HepG2 (cell line): ENCODE measurements around the gene SMCHD1. TPM values are rescaled to one million over a fixed set of nuclear protein-coding genes. Genes with fewer than 3 reads are reported as not detected.

ENCODE experiments used
- ARID2 ChIP-seq: sonication (generic); formaldehyde crosslinking; IDR thresholded peaks from 2 replicates; pipeline ENCODE4 v1.8.1; 2022; ENCODE audit warnings: mild to moderate bottlenecking, missing genetic modification reagents, borderline replicate concordance
- ATF1 ChIP-seq: IDR thresholded peaks from 2 replicates; pipeline ENCODE4 v1.6.1; 2016; ENCODE audit warnings: mild to moderate bottlenecking, control low read depth
- KLF6 ChIP-seq: IDR thresholded peaks from 2 replicates; pipeline ENCODE4 v1.8.0; 2016; ENCODE audit warnings: missing biosample characterization, missing genetic modification reagents
- PCBP2 ChIP-seq: fragments of 200-400 bp; formaldehyde crosslinking; optimal IDR thresholded peaks from 2 replicates; pipeline ENCODE3; 2018; ENCODE audit warnings: low read length, low read depth; ENCODE audit not compliant: poor library complexity, severe bottlenecking
- PITX1 ChIP-seq: sonication (generic); formaldehyde crosslinking; IDR thresholded peaks from 2 replicates; pipeline ENCODE4 v1.5.1; 2020; ENCODE audit warnings: mild to moderate bottlenecking, missing genetic modification reagents
- RARG ChIP-seq: sonication (generic); formaldehyde crosslinking; IDR thresholded peaks from 2 replicates; pipeline ENCODE4 v1.4.0; 2020; ENCODE audit warnings: low read depth, mild to moderate bottlenecking, missing genetic modification reagents
- RORA ChIP-seq: sonication (generic); formaldehyde crosslinking; IDR thresholded peaks from 2 replicates; pipeline ENCODE4 v1.5.0; 2020; ENCODE audit warnings: mild to moderate bottlenecking, missing genetic modification reagents, moderate library complexity
- SCMH1 ChIP-seq: sonication (generic); formaldehyde crosslinking; IDR thresholded peaks from 2 replicates; pipeline ENCODE4 v1.9.0; 2021; ENCODE audit warnings: missing genetic modification reagents, mild to moderate bottlenecking, borderline replicate concordance
- SP2 ChIP-seq: sonication (generic); formaldehyde crosslinking; IDR thresholded peaks from 2 replicates; pipeline ENCODE4 v1.5.1; 2020; ENCODE audit warnings: mild to moderate bottlenecking, missing genetic modification reagents
- ZNF101 ChIP-seq: sonication (generic); formaldehyde crosslinking; IDR thresholded peaks from 2 replicates; pipeline ENCODE4 v1.4.0; 2020; ENCODE audit warnings: mild to moderate bottlenecking, low read depth, missing genetic modification reagents, borderline replicate concordance
- ZNF33A ChIP-seq: sonication (generic); formaldehyde crosslinking; IDR thresholded peaks from 2 replicates; pipeline ENCODE4 v1.5.1; 2020; ENCODE audit warnings: missing genetic modification reagents, mild to moderate bottlenecking, moderate library complexity, borderline replicate concordance
- ZNF44 ChIP-seq: sonication (generic); formaldehyde crosslinking; IDR thresholded peaks from 2 replicates; pipeline ENCODE4 v1.5.1; 2020; ENCODE audit warnings: mild to moderate bottlenecking, missing genetic modification reagents
- ZNF773 ChIP-seq: sonication (generic); formaldehyde crosslinking; IDR thresholded peaks from 2 replicates; pipeline ENCODE4 v1.4.0; 2020; ENCODE audit warnings: missing genetic modification reagents, borderline replicate concordance
- ZNF788 ChIP-seq: sonication (generic); formaldehyde crosslinking; IDR thresholded peaks from 2 replicates; pipeline ENCODE4 v1.5.0; 2020; ENCODE audit warnings: mild to moderate bottlenecking, missing genetic modification reagents, borderline replicate concordance
- polyA plus RNA-seq, 8 experiments: library from polyadenylated mRNA; depleted of rRNA in 3 of 8; stranded (reverse) in 7 of 8; unstranded in 1 of 8; fragments of >200 nt; fragmentation: Illumina TruSeq in 4 of 8; extraction: Trizol in 4 of 8; gene quantifications; 2 replicates each; pipeline versions ENCODE4 v1.2.1 to v1.2.3, GENCODE V29; 2011 to 2016; ENCODE audit warnings: low read depth in 4 of 8, missing spikeins in 1 of 8, mixed read lengths in 1 of 8; ENCODE audit not compliant: insufficient read depth in 1 of 8
- total RNA-seq, 5 experiments: library from RNA; depleted of rRNA; stranded (reverse); fragments of >200 nt; fragmentation: Illumina TruSeq; extraction: Trizol; gene quantifications; 2 replicates each; pipeline ENCODE4 v1.2.3, GENCODE V29; 2016; ENCODE audit warnings: low read depth in 1 of 5
- TF ChIP-seq, protein P1 (sequence below): sonication (generic); formaldehyde crosslinking; IDR thresholded peaks from 2 replicates; pipeline ENCODE4 v1.8.0; 2023; ENCODE audit warnings: mild to moderate bottlenecking, missing genetic modification reagents
- TF ChIP-seq, protein P2 (sequence below): sonication (generic); formaldehyde crosslinking; IDR thresholded peaks from 2 replicates; pipeline ENCODE4 v1.8.0; 2022; ENCODE audit warnings: mild to moderate bottlenecking, missing genetic modification reagents, moderate library complexity
- TF ChIP-seq, protein P3 (sequence below), 2 experiments: fragments of 450-650 bp in 1 of 2; sonication (generic) in 1 of 2; formaldehyde crosslinking in 1 of 2; IDR thresholded peaks; 2 replicates each; pipeline versions ENCODE4 v1.6.1 to v1.8.0; 2016 to 2022; ENCODE audit warnings: antibody characterized with exemption in 1 of 2, mild to moderate bottlenecking in 1 of 2, missing genetic modification reagents in 1 of 2
- TF ChIP-seq, protein P4 (sequence below): sonication (generic); formaldehyde crosslinking; IDR thresholded peaks from 2 replicates; pipeline ENCODE4 v1.4.0; 2020; ENCODE audit warnings: missing genetic modification reagents

The SMCHD1 gene
- total and polyA plus RNA-seq, 2 of the 13 experiments (the other 11 are each of a cell fraction or from before 2014, with no cell fraction given) = 21.4 to 93.6 TPM

DNA sequence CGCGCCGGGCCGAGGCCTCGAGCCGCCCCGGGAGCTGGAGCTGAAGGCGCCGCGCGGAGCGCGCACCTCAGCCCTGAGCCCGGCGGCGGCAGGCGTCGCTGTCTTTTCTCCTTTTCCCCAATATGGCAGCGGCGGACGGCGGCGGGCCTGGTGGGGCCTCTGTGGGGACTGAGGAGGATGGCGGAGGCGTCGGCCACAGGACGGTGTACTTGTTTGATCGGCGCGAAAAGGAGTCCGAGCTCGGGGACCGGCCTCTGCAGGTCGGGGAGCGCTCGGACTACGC is 369 bp downstream of the SMCHD1 start (continued):
- TF ChIP-seq, protein P1, sequence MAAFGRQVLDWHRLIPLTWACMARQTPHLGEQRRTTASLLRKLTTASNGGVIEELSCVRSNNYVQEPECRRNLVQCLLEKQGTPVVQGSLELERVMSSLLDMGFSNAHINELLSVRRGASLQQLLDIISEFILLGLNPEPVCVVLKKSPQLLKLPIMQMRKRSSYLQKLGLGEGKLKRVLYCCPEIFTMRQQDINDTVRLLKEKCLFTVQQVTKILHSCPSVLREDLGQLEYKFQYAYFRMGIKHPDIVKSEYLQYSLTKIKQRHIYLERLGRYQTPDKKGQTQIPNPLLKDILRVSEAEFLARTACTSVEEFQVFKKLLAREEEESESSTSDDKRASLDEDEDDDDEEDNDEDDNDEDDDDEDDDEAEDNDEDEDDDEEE (CRISPR knock-in tag) = no peak
- TF ChIP-seq RARG (CRISPR knock-in tag) = no peak
- no peak for TF ChIP-seq ATF1 (CRISPR knock-in tag)
- no peak for TF ChIP-seq ZNF33A
- TF ChIP-seq, protein P2, sequence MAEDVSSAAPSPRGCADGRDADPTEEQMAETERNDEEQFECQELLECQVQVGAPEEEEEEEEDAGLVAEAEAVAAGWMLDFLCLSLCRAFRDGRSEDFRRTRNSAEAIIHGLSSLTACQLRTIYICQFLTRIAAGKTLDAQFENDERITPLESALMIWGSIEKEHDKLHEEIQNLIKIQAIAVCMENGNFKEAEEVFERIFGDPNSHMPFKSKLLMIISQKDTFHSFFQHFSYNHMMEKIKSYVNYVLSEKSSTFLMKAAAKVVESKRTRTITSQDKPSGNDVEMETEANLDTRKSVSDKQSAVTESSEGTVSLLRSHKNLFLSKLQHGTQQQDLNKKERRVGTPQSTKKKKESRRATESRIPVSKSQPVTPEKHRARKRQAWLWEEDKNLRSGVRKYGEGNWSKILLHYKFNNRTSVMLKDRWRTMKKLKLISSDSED (CRISPR knock-in tag) = no peak
- TF ChIP-seq, protein P3, sequence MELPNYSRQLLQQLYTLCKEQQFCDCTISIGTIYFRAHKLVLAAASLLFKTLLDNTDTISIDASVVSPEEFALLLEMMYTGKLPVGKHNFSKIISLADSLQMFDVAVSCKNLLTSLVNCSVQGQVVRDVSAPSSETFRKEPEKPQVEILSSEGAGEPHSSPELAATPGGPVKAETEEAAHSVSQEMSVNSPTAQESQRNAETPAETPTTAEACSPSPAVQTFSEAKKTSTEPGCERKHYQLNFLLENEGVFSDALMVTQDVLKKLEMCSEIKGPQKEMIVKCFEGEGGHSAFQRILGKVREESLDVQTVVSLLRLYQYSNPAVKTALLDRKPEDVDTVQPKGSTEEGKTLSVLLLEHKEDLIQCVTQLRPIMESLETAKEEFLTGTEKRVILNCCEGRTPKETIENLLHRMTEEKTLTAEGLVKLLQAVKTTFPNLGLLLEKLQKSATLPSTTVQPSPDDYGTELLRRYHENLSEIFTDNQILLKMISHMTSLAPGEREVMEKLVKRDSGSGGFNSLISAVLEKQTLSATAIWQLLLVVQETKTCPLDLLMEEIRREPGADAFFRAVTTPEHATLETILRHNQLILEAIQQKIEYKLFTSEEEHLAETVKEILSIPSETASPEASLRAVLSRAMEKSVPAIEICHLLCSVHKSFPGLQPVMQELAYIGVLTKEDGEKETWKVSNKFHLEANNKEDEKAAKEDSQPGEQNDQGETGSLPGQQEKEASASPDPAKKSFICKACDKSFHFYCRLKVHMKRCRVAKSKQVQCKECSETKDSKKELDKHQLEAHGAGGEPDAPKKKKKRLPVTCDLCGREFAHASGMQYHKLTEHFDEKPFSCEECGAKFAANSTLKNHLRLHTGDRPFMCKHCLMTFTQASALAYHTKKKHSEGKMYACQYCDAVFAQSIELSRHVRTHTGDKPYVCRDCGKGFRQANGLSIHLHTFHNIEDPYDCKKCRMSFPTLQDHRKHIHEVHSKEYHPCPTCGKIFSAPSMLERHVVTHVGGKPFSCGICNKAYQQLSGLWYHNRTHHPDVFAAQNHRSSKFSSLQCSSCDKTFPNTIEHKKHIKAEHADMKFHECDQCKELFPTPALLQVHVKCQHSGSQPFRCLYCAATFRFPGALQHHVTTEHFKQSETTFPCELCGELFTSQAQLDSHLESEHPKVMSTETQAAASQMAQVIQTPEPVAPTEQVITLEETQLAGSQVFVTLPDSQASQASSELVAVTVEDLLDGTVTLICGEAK (IDR thresholded peaks at IDR 0.05) = no peak
- TF ChIP-seq, protein P3 (CRISPR knock-in tag; IDR thresholded peaks at IDR 0.05) = no peak
- TF ChIP-seq ZNF44 (CRISPR knock-in tag) = no peak
- TF ChIP-seq, protein P4, sequence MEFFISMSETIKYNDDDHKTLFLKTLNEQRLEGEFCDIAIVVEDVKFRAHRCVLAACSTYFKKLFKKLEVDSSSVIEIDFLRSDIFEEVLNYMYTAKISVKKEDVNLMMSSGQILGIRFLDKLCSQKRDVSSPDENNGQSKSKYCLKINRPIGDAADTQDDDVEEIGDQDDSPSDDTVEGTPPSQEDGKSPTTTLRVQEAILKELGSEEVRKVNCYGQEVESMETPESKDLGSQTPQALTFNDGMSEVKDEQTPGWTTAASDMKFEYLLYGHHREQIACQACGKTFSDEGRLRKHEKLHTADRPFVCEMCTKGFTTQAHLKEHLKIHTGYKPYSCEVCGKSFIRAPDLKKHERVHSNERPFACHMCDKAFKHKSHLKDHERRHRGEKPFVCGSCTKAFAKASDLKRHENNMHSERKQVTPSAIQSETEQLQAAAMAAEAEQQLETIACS (CRISPR knock-in tag) = no peak
- TF ChIP-seq PCBP2 = no peak
- TF ChIP-seq SP2 (CRISPR knock-in tag) = no peak
- TF ChIP-seq PITX1 (CRISPR knock-in tag) = 0 out of 2 replicates have a peak, but pooled peaks have one; percentile 17
- no peak for TF ChIP-seq RORA (CRISPR knock-in tag)
- TF ChIP-seq ZNF788 (CRISPR knock-in tag) = 0 out of 2 replicates have a peak, but pooled peaks have one; percentile 15
- TF ChIP-seq KLF6 = no peak
- no peak for TF ChIP-seq SCMH1 (CRISPR knock-in tag)
- no peak for TF ChIP-seq ARID2 (CRISPR knock-in tag)
- no peak for TF ChIP-seq ZNF101
- TF ChIP-seq ZNF773 (CRISPR knock-in tag) = 0 out of 2 replicates have a peak, but pooled peaks have one; percentile 5
